SK-N-DZ (cell line): ENCODE results near the gene LINC01488.

Source experiments
- DNase-seq: peaks from one replicate; pipeline ENCODE4 v3.0.0-alpha.2; 2015; ENCODE audit warnings: low spot score

The LINC01488 gene

DNA sequence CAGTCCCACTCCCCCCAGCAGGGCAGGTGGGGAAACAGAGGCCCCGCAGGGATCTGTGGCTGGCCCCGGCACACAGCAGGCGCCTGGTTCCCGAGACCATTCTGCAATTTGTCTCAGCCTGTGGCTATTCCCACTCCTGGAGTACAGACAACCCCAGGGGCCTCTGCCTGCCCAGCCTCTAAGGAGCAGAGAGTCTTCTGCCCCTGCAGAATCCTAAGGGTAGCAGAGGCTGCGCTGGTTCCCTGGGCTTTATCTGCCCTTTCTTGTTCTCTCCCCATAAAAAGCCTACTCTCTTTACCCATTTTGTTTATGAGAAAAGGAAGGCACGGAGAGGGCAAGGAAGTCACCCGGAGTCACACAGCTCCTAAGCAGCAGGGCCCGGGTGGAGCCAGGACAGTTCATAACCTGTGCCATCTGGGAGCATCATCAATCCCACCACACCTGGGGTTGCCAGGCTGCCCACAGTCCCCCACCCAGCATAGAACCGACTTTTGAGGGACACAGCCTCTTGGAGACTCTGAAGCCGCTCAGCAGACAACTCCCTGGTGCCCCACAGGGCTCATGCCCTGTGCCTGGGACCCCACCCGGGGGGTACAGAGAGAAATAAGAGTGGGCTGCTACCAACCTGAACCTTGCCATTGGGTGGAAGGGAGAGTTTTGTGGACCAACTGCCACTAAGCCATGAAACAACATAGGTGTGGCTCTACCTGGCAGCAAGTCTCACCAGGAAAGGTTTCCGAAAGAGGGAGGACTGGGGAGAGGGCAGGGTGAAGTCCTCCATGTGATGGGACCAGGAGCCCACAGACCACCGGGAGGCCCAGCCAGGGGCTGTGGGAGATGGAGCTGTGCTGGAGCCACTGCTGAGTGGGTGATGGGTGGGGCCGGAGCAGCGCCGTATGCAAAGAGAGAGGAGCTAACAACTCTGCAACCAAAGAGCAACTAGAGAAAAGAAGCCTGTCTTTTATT, 17.2 kb upstream of the LINC01488 start:
- no peak for DNase-seq

- peak; percentile 41 for DNase-seq
These were observed 16.0 kb upstream of the LINC01488 start for GRCh38 chr11:69465236-69466000.

- DNase-seq, result no peak
These were observed 15.4 kb upstream of the LINC01488 start for GRCh38 chr11:69466039-69466438.

GRCh38 chr11:69467196-69467595, 14.3 kb upstream of the LINC01488 start:
- no peak for DNase-seq

GRCh38 chr11:69467646-69468045, 13.8 kb upstream of the LINC01488 start:
- no peak for DNase-seq

DNA sequence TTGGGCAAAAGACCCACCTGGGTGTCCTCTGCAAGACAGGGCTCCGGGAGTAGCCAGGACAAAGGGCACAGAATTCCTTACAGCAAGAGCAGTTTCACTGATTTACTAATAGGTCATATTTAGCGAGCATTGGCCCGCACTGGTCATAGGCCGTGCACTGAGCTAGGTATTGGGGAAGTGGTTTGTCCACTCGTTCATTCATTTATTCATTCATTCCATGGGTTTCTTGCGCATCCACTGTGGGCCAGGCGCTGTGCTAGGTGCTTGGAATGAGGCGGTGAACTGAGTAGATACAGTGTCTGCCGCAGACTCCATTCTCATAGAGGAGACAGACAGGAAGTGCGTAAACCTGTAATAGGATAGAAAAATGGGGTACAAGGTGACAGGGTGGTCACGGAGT, 13.2 kb upstream of the LINC01488 start:
- DNase-seq, result no peak

DNA sequence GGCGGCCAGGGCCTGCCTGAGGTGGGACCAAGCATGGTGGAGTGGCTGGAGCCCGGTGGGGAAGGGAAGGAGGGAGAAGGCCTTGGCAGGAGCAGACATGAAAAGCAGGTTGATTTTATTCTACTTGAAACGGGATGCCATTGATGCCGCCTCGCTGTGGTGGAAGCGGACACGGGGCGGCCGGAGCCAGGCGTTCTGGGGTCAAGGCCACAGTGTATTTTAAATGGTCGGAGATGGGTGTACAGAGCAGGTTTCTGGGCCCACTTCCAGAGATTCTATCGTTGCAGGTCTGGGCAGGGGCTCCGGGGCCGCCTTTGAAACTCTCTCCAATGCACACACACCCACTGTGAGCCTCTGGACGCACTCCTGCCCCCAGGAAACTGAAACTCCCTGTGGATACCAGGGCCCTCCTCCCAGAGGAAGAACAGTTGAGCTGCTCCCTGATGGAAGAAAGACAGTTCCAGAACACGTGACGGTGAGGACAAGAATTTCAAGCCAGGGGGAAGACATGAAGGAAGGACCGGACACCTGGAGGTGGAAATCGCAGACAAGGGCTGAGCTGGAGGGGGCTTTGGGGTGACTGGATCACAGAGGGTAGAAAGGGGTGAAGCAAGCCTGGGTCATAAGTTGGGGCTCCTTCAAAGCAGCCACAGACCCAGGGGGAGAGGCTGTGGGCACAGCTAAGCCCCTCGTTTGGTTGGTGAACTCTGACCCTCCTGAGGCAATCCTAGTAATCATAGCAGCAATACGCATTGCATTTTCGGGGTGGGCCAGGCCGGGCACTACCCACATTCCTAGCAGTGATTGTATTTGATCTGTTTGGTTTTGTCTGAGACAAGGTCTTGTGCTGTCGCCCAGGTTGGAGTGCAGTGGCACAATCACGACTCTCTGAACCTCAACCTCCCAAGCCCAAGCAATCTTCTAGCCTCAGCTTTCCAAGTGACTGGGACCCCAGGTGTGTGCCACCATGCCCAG, 12.3 kb upstream of the LINC01488 start:
- no peak for DNase-seq

DNA sequence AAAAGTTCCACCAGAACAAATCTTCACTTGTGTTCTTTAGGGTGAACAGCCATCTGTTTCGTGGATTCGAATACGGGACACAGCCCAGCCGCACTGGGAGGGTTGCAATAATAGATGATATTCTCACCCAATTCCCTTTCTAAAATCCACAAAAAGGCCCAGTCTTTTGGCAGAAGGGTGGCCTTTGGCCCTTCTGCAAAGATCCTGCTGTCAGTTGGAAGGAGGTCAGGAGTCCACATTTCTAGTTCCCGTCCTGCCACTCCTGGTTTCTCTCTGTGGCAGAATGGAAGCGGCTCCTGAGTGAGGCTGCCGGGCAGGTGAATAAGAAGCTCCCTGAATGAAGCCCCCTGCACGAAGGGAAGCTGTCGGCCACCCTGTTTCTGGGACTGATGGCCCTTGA, 11.2 kb upstream of the LINC01488 start:
- DNase-seq, result no peak

- DNase-seq, result no peak
These were observed 10.4 kb upstream of the LINC01488 start for GRCh38 chr11:69470793-69471728.

DNA sequence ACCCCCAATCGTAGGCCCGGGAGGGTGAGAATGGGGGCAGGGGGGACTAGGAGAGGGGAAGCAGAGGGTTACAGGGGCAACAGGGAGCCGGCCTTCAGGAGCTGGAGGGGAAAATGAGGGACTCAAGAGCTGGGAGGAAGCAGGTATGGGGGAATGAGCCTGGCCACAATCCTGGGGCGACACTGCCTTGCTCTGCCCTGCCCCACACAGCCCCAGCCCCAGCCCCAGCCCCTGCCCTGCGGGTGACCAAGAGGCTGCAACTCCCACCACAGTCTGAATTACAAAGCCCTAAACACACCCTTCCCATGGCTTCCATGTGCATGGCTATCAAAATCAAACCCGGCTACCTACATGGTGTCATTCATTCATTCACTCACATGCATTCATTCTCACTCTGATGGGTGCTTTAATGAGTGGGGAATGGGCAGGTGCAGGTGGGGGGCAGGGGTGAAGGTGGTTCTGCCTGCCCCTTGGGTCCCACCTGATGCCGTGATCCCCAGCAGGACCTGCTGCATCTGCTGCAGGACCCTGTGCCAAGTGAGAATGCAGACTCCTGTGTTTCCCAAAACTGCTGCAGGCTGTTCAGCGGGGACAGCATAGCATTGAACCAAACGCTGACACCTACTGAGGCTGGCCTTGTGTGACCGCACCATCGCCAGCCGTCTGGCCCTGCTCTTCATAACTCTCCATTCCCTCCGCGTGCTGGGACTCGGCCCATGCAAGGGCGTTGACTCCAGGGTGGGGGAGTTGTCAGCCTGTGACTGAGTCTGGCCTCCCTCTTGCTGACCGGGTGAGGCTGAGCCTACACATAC, 9.5 kb upstream of the LINC01488 start:
- no peak for DNase-seq

GRCh38 chr11:69472541-69473275, 8.8 kb upstream of the LINC01488 start:
- DNase-seq, result no peak

GRCh38 chr11:69473276-69473845, 8.1 kb upstream of the LINC01488 start:
- no peak for DNase-seq

DNA sequence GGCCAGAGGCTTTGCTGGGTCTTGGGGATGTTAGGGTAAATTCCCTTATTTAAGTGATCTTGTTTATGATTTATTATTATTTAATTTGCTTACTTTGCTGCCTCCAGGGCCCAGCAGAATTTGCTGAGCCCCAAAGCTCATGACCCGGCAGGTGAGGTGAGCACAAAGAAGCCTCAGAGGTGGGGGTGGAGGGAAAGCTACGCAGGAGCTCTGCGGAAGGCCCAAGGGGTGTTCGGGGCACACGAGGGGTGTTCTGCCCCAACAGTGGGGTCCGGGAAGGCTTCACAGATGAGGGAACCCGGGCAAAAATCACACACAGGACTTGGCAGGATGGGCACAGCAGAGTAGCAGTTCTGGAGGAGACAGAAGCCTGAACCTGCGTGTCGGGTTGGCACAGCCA, 6.7 kb upstream of the LINC01488 start:
- no peak for DNase-seq

- no peak for DNase-seq
These were observed 6.2 kb upstream of the LINC01488 start for GRCh38 chr11:69475141-69475865.

GRCh38 chr11:69475866-69476471, 5.5 kb upstream of the LINC01488 start:
- DNase-seq, result no peak

DNA sequence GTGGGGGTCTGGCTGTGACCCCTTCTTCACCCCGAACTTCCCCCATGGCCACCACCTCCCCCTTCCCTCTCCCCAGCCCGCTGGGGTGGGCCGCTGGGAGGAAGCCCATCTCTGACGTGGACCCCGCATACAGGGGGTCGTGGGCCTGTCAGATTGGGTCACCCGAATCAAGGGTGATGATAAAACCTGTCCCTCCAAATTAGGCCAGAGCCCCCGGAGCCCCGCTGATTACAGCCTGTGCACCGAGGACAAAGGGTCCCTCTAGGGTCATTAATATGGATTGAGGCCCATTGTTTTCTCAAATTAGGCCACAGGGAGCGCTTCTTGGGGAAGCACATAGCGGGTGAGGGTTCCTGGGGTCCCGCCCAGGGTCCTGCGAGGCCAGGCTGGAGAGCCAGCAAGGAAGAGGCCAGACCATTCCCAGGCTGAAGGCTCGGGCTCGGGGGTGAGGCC, 4.9 kb upstream of the LINC01488 start:
- no peak for DNase-seq

DNA sequence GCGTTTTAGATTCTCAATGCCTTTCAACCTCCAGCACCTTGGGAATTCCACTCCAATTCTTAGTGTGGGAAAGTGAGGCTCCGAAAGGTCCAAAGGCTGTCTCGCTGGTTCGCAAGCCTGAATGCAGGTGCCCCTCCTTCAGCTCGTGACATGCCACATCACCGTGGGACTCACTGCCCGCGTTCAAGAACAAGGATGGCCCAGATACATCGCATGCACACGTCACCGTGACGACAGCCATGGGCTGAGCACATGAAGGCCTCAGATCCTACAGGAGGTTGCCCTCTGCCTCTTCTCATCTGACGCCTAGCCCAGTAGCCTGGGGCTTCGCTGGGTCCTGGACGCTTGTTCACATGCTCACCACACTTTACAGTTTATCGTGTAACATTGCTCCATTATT, 4.4 kb upstream of the LINC01488 start:
- no peak for DNase-seq
